Activated CD4-positive, alpha-beta T cell treated with anti-CD3 and anti-CD28 coated beads, Interleukin-2, amount 10 ng/mL, durations not matched to agents 7 days and 5 days (primary cell): ENCODE results near the gene ERBB3. TPM values are rescaled to one million over a fixed set of nuclear protein-coding genes. Genes with fewer than 3 reads are reported as not detected.
A peak's percentile ranks its signal among the peaks of the same experiment; 100 is the strongest.

ENCODE experiments used
- CTCF ChIA-PET: fragments of 350-600 bp; sonication (Branson Sonifier 250); formaldehyde crosslinking; loops from one replicate; lab custom pipeline; 2021; ENCODE audit warnings: antibody characterized with exemption; lab: Charles Lee
- POLR2A ChIA-PET: fragments of 350-600 bp; sonication (Branson Sonifier 250); formaldehyde crosslinking; loops from one replicate; lab custom pipeline; 2021; ENCODE audit warnings: antibody characterized with exemption; lab: Charles Lee
- DNase-seq: peaks from one replicate; pipeline ENCODE4 v3.0.0-alpha.2; 2020
- H3K27ac Mint-ChIP-seq: one replicate; pipeline ENCODE4 v1.8.0; 2021; ENCODE audit warnings: mild to moderate bottlenecking, moderate library complexity, mixed read lengths
- H3K27me3 Mint-ChIP-seq: one replicate; pipeline ENCODE4 v1.8.0; 2021; ENCODE audit warnings: mixed read lengths
- H3K36me3 Mint-ChIP-seq: one replicate; pipeline ENCODE4 v1.8.0; 2021; ENCODE audit warnings: low read depth, mixed read lengths
- H3K4me1 Mint-ChIP-seq: one replicate; pipeline ENCODE4 v1.8.0; 2021; ENCODE audit warnings: mixed read lengths
- H3K4me3 Mint-ChIP-seq: one replicate; pipeline ENCODE4 v1.8.0; 2021; ENCODE audit warnings: mild to moderate bottlenecking, moderate library complexity, mixed read lengths
- H3K9me3 Mint-ChIP-seq: one replicate; pipeline ENCODE4 v1.8.0; 2021; ENCODE audit warnings: mixed read lengths
- total RNA-seq, 2 experiments: library from RNA; stranded (reverse); gene quantifications; one replicate each; pipeline ENCODE4 v1.2.3, GENCODE V29; 2021

The ERBB3 gene
- total RNA-seq, 2 experiments from 2014 or later, result 1.3 to 1.5 TPM

DNA sequence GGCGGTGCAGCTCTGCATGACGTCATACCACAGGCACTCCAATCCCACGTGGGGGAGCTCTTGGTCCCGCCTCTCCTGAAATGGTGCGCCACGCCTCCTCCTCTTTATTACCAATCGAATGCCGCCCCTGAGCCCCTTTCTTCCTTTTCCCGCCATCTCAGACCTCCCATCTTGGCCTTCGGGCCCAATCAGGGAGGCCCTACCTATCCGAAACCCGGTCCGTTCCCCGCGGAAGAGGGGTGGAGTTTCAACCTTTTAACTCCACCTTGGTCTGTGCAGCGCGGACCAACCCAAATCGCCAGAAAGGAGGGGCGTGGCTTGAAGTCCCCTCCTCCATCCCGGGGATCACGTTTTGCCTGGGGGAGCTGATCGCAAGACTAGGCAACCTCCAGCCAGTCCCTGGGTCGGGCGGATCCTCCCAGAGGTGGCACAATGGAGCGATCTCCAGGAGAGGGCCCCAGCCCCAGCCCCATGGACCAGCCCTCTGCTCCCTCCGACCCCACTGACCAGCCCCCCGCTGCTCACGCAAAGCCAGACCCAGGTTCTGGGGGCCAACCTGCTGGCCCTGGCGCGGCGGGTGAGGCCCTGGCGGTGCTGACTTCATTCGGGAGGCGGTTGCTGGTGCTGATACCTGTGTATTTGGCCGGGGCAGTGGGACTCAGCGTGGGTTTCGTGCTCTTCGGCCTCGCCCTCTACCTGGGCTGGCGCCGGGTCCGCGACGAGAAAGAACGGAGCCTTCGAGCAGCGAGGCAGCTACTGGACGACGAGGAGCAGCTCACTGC, 48.1 kb downstream of the ERBB3 start, which contains the start of gene ESYT1:
Gene ESYT1 (plus strand): TSS at position 380 of the 782 bp plus-strand sequence. CDS start 53 bp downstream, at position 433.
- peaks cover 72% of the 10 kb centered on the region for H3K4me1 Mint-ChIP-seq
- H3K36me3 Mint-ChIP-seq, result peaks cover 44% of the 10 kb centered on the region
- DNase-seq, result peak; percentile 99
- CTCF ChIA-PET, result interaction anchor here (0.6 to 6.5 kb wide), 20 partner anchors 8 to 336 kb away, joined by 3 to 79 read pairs (median 4); partner anchors contain the start of genes ANKRD52, MYL6B, RNF41 and RPL41
- peak within 1 kb of the TSS; percentile 93 for H3K27ac Mint-ChIP-seq
- peak within 1 kb of the TSS; percentile 91 for H3K4me3 Mint-ChIP-seq
- POLR2A ChIA-PET, result interaction anchor here (0.6 to 2.3 kb wide), 8 partner anchors 10 to 500 kb away, joined by 3 to 12 read pairs (median 7); partner anchors contain the start of genes MYL6, PA2G4, SMARCC2 and ZC3H10
- H3K9me3 Mint-ChIP-seq, result peaks cover 6% of the 10 kb centered on the region
- no peaks in the 10 kb centered on the region for H3K27me3 Mint-ChIP-seq

DNA sequence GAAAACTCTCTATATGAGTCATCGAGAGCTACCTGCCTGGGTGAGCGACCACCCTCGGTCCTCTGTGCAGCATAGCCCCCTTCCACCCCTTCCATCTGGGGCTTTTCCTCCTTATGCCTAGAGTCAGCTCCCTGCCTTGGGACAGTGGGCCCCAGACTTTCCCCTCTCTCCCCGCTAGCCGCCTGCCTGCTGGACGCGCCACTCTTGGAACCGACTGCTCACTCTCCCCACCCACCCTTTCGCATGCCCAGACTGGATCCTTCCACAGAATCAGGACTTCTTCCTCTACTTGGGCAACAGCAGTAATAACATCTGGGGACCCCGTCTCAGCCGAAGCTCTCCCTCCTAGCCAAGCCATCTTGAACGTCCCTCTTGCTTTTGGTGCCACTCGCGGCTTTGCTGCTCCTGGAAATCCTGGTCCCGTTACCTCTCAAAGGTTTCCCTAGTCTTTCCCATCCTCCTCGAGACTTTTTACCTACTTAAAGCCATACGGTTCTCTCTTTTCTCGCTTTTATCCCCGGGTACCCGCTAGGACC, 48.8 kb downstream of the ERBB3 start:
- DNase-seq, result no peak
- Mint-ChIP-seq H3K4me1 (peaks cover 74% of the 10 kb centered on the region), H3K9me3 (peaks cover 6% of the 10 kb centered on the region), H3K4me3 (peak overlapping the region; percentile 91), H3K36me3 (peaks cover 50% of the 10 kb centered on the region), H3K27me3 (no peaks in the 10 kb centered on the region), H3K27ac (peak overlapping the region; percentile 93)
- CTCF ChIA-PET, result interaction anchor here (0.7 to 6.5 kb wide), 15 partner anchors 9 to 336 kb away, joined by 3 to 79 read pairs (median 7); partner anchors contain the start of genes ANKRD52, MYL6B, RNF41 and RPL41
- POLR2A ChIA-PET, result interaction anchor here (0.6 to 2.3 kb wide), 7 partner anchors 11 to 500 kb away, joined by 3 to 12 read pairs (median 8); partner anchors contain the start of genes MYL6, PA2G4, SMARCC2 and ZC3H10

DNA sequence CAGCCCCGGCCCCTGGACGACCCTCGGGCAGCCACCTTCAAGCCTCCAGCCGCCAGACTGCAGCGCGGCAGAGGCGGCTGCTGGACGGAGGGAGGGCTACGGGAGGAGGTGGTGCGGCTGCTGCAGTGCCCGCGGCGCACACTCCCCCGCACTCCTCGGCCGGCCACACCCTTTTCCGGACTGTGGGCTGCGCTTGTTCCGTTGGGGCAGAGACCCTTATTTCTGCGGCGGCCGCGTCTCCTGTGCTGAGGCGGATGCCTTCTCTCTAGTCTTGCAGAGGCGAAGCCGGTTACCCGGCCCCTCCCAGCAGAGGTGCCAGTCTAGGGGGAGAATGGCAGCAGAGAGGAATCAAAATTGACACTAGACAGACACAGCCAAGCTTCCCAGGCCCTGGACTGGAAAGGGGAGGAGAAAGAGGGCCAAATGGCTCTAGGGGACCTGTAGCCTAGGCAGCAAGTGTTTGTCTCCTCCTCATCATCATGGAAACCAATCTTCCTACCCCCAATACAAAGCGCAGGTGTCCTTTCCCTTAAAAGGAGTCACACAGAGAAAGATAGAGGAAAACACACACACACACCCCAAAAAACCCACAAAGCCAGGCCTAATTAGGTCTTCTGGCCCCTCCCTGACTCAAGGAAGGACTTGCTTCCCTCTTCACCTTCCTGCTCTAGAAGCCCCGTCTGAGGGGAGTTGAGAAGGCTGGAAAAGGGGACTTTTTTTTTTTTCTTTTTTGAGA, 49.4 kb downstream of the ERBB3 start:
- H3K9me3 Mint-ChIP-seq, result peaks cover 6% of the 10 kb centered on the region
- ChIA-PET POLR2A (no interaction called here), CTCF (interaction anchor here (0.7 to 6.1 kb wide), 8 partner anchors 8 to 335 kb away, joined by 3 to 48 read pairs (median 8); partner anchors contain the start of genes MYL6B, RPL41, SMARCC2 and ZC3H10)
- H3K27ac Mint-ChIP-seq, result peak overlapping the region; percentile 93
- peak overlapping the region; percentile 91 for H3K4me3 Mint-ChIP-seq
- DNase-seq, result peak; percentile 85
- H3K4me1 Mint-ChIP-seq, result peaks cover 73% of the 10 kb centered on the region
- peaks cover 55% of the 10 kb centered on the region for H3K36me3 Mint-ChIP-seq
- no peaks in the 10 kb centered on the region for H3K27me3 Mint-ChIP-seq

DNA sequence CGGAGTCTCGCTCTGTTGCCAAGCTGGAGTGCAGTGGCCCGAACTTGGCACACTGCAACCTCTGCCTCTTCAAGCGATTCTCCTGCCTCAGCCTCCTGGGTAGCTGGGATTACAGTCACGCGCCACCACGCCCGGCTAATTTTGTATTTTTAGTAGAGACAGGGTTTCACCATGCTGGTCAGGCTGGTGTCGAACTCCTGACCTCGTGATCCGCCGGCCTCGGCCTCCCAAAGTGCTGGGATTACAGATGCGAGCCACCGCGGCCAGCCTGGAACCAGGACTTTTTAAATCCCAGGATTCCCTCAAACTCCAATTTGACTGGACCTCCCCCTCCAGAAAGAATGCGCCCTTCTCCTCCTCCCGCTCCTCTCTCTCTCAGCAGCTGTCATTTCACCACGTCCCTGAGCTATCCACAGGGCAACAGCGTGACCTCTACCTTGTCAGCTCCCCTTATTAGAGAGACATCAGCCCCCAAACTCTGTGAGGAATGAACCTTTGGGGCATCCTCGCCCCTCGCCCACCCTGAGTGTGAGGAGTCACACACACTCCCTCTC, 50.1 kb downstream of the ERBB3 start:
- peaks cover 6% of the 10 kb centered on the region for H3K9me3 Mint-ChIP-seq
- no peak for DNase-seq
- POLR2A ChIA-PET, result no interaction called here
- peak overlapping the region; percentile 93 for H3K27ac Mint-ChIP-seq
- peak overlapping the region; percentile 91 for H3K4me3 Mint-ChIP-seq
- H3K36me3 Mint-ChIP-seq, result peaks cover 55% of the 10 kb centered on the region
- no peaks in the 10 kb centered on the region for H3K27me3 Mint-ChIP-seq
- peaks cover 66% of the 10 kb centered on the region for H3K4me1 Mint-ChIP-seq
- CTCF ChIA-PET, result interaction anchor here (2.1 to 6.1 kb wide), 2 partner anchors 12 to 60 kb away, joined by 7 to 48 read pairs; partner anchors contain the start of genes RPL41, SMARCC2 and ZC3H10

DNA sequence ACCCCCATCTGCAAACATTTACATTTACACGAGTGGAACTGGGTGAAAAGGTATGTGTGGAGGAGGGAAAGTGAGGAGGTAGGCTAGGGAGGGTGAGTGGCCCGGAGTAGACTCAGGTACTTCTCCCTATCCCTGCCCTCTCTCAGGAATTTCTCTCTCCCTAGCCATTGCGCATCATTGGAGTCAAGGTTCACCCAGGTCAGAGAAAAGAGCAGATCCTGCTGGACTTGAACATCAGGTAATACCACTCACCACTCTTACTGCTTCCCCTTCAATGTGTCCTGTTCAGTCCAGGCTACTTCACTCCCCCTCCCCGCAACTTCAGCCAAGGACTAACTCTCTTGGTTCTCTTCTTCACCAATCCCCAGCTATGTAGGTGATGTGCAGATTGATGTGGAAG, 50.9 kb downstream of the ERBB3 start:
- Mint-ChIP-seq H3K4me3 (peak overlapping the region; percentile 91), H3K4me1 (peaks cover 66% of the 10 kb centered on the region)
- POLR2A ChIA-PET, result no interaction called here

DNA sequence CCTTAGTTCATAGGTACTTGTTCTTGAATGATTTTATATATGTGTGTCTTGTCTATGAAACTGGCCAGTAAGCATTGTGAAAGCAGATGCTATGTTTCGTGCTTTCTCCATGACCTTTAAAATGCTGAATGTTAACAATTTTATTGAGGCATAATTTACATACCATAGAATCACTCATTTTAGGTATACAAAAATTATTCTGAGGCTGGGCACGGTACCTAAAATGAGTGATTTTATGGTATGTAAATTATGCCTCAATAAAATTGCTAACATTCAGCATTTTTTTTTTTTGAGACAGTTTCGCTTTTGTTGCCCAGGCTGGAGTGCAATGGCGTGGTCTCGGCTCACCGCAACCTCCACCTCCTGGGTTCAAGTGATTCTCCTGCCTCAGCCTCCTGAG, 54.9 kb downstream of the ERBB3 start:
- Mint-ChIP-seq H3K4me3 (no peak overlapping the region), H3K27me3 (no peaks in the 10 kb centered on the region), H3K9me3 (peaks cover 8% of the 10 kb centered on the region), H3K36me3 (peaks cover 90% of the 10 kb centered on the region), H3K4me1 (peaks cover 75% of the 10 kb centered on the region), H3K27ac (peak overlapping the region; percentile 13)
- ChIA-PET POLR2A (no interaction called here), CTCF (interaction anchor here (1.1 to 2.6 kb wide), 2 partner anchors 17 to 132 kb away, joined by 3 to 8 read pairs; partner anchors contain the start of genes COQ10A and MYL6B)
- no peak for DNase-seq

More for the DNA sequence above, 50.9 kb downstream of the ERBB3 start:
- DNase-seq, result no peak
- Mint-ChIP-seq H3K27me3 (no peaks in the 10 kb centered on the region), H3K9me3 (peaks cover 6% of the 10 kb centered on the region), H3K36me3 (peaks cover 60% of the 10 kb centered on the region), H3K27ac (peak overlapping the region; percentile 93)
- CTCF ChIA-PET, result interaction anchor here (2.1 to 6.1 kb wide), 2 partner anchors 13 to 59 kb away, joined by 7 to 48 read pairs; partner anchors contain the start of genes RPL41, SMARCC2 and ZC3H10

DNA sequence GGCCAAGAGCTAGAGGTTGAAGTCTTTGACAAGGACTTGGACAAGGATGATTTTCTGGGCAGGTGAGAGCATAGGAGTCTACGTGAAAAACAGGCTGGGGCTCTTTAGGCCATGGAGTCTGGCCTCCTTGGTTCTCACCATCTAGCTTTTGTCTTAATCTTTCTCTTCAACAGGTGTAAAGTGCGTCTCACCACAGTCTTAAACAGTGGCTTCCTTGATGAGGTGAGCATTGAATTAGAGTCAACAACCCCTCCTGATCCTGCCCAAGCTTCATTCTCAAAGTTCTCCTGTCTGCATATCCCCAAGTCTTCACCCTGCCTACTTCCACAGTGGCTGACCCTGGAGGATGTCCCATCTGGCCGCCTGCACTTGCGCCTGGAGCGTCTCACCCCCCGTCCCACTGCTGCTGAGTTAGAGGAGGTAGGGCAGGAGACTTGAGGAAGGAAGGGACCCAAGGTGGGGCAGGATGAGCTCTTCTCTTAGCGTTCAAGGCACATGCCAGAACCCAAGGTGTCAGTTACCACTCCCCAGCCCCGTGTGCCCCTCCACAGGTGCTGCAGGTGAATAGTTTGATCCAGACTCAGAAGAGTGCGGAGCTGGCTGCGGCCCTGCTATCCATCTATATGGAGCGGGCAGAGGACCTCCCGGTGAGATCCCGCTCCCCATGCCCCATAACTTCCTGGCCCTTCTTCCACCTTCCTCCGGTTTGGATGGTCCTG, 58.0 kb downstream of the ERBB3 start:
- Mint-ChIP-seq H3K36me3 (peaks cover 83% of the 10 kb centered on the region), H3K4me3 (no peak overlapping the region), H3K27me3 (no peaks in the 10 kb centered on the region), H3K27ac (peak overlapping the region; percentile 83), H3K9me3 (peaks cover 2% of the 10 kb centered on the region), H3K4me1 (peaks cover 68% of the 10 kb centered on the region)
- no peak for DNase-seq
- CTCF ChIA-PET, result interaction anchor here (0.6 to 2.7 kb wide), 8 partner anchors 10 to 146 kb away, joined by 3 to 8 read pairs (median 5); partner anchors contain the start of genes ANKRD52, ESYT1, MYL6B and ZC3H10
- POLR2A ChIA-PET, result interaction anchor here (0.9 kb wide), 1 partner anchor 21 kb away, joined by 3 read pairs; no protein-coding TSS in a partner anchor

DNA sequence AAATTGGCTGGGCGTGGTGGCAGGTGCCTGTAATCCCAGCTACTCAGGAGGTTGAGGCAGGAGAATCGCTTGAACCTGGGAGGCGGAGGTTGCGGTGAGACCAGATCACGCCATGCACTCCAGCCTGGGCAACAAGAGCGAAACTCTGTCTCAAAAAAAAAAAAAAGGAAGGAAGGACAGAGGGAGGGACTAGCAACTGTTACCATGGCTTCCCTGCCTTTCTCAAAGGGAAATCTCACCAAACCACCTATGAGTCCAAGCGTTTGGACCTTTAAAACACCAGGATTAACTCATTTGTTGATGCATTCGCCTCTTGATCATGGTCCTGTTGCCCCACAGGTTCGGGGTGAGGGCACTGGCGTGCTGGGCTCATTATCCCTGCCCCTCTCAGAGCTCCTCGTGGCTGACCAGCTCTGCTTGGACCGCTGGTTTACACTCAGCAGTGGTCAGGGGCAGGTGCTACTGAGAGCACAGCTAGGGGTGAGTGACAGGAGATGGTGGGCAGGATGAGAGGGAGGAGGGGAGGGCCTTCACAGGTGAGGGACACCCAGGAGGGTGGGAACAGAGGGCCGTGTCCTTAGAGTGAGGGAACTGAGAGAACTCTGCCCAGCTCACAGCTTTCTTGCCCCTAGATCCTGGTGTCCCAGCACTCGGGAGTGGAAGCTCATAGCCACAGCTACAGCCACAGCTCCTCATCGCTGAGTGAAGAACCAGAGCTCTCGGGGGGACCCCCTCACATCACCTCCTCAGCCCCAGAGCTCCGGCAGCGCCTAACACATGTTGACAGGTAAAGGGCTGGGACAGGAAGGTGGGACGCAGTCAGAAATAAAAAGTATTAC, 62.2 kb downstream of the ERBB3 start:
- POLR2A ChIA-PET, result no interaction called here
- no peak for DNase-seq
- CTCF ChIA-PET, result interaction anchor here (1.2 to 2.4 kb wide), 6 partner anchors 9 to 47 kb away, joined by 3 to 9 read pairs (median 5); partner anchors contain the start of genes MYL6B and SMARCC2
- Mint-ChIP-seq H3K9me3 (peaks cover 2% of the 10 kb centered on the region), H3K4me3 (no peak overlapping the region), H3K27me3 (no peaks in the 10 kb centered on the region), H3K4me1 (peaks cover 57% of the 10 kb centered on the region), H3K36me3 (peaks cover 76% of the 10 kb centered on the region), H3K27ac (no peak overlapping the region)

DNA sequence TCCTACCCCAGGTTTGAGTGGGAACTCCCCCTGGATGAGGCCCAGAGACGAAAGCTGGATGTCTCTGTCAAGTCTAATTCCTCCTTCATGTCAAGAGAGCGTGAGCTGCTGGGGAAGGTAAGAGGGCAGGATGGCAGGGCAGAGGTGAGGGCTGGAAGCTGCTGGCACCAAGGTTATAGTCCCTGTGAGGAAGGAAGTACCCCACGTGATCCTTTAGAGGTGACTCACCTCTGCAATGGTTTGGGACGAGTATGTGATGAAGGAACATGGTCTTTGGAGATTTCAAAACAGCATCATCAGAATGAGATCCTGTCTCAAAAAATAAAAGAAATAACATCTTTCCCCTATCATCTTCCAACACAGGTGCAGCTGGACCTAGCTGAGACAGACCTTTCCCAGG, 63.3 kb downstream of the ERBB3 start:
- H3K4me1 Mint-ChIP-seq, result peaks cover 46% of the 10 kb centered on the region
- H3K4me3 Mint-ChIP-seq, result no peak overlapping the region
- peaks cover 2% of the 10 kb centered on the region for H3K9me3 Mint-ChIP-seq
- H3K36me3 Mint-ChIP-seq, result peaks cover 65% of the 10 kb centered on the region
- peak overlapping the region; percentile 57 for H3K27ac Mint-ChIP-seq
- POLR2A ChIA-PET, result no interaction called here
- H3K27me3 Mint-ChIP-seq, result no peaks in the 10 kb centered on the region
- DNase-seq, result no peak
- CTCF ChIA-PET, result interaction anchor here (0.6 to 2.5 kb wide), 5 partner anchors 9 to 46 kb away, joined by 3 to 17 read pairs (median 5); partner anchors contain the start of genes ESYT1, MYL6B and SMARCC2

DNA sequence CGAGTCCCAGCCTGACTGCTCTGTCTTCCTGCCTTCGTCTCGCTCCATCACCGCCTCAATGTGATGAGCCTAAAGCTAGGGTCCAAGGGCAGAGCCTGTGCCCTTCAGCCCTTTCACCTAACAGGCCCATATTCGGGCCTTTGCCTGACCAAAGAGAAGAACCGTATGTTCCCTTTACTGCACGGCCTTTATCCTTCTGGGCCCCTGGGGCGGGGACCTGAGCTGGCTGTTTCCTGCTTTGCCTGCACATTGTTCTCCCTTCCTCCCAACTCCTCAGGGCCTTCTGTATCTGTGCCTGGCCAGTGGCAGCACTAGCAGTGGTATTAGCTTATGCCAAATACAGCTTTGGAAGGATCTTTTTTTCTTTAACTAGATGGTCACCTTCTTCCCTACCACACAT, 63.9 kb downstream of the ERBB3 start:
- H3K27ac Mint-ChIP-seq, result peak overlapping the region; percentile 68
- ChIA-PET POLR2A (no interaction called here), CTCF (interaction anchor here (0.5 to 2.5 kb wide), 6 partner anchors 13 to 507 kb away, joined by 3 to 17 read pairs (median 3); partner anchors contain the start of genes ESYT1 and SMARCC2)
- peaks cover 59% of the 10 kb centered on the region for H3K36me3 Mint-ChIP-seq
- H3K9me3 Mint-ChIP-seq, result peaks cover under 1% of the 10 kb centered on the region
- H3K27me3 Mint-ChIP-seq, result no peaks in the 10 kb centered on the region
- peaks cover 40% of the 10 kb centered on the region for H3K4me1 Mint-ChIP-seq
- no peak for DNase-seq
- no peak overlapping the region for H3K4me3 Mint-ChIP-seq
